BLaER1 treated with 17β-estradiol and CSF1 and Interleukin-3, amounts not matched to agents 10 nM and 100 nM (cell line): ENCODE data around the gene COX7A2.

Experiments
- H3K27ac ChIP-seq, 11 experiments: shearing (Covaris generic); formaldehyde crosslinking; 2 replicates each; pipeline ENCODE4 v1.8.1; 2022
- H3K27me3 ChIP-seq, 11 experiments: shearing (Covaris generic); formaldehyde crosslinking; 2 replicates each; pipeline ENCODE4 v1.8.1; 2022
- H3K36me3 ChIP-seq, 11 experiments: shearing (Covaris generic); formaldehyde crosslinking; 2 replicates each; pipeline ENCODE4 v1.8.1; 2022
- H3K4me1 ChIP-seq, 10 experiments: shearing (Covaris generic); formaldehyde crosslinking; 2 replicates each; pipeline ENCODE4 v1.8.1; 2022
- H3K4me2 ChIP-seq, 11 experiments: shearing (Covaris generic); formaldehyde crosslinking; 2 replicates each; pipeline ENCODE4 v1.8.1; 2022
- H3K4me3 ChIP-seq, 10 experiments: shearing (Covaris generic); formaldehyde crosslinking; 2 replicates each; pipeline ENCODE4 v1.8.1; 2022
- H3K9ac ChIP-seq, 11 experiments: shearing (Covaris generic); formaldehyde crosslinking; 2 replicates each; pipeline ENCODE4 v1.8.1; 2022
- H3K9me3 ChIP-seq, 11 experiments: shearing (Covaris generic); formaldehyde crosslinking; replicated peaks in 1 of 11; 2 replicates each; pipeline ENCODE4 v1.8.1; 2022
- H4K20me1 ChIP-seq, 11 experiments: shearing (Covaris generic); formaldehyde crosslinking; 2 replicates each; pipeline ENCODE4 v1.8.1; 2022
- Cebpa-rat ChIP-seq, 11 experiments: shearing (Covaris generic); IDR thresholded peaks; 2 replicates each; pipeline ENCODE4 v1.8.1; 2022

COX7A2 gene

GRCh38 chr6:75204217-75204958 lies 39.2 kb downstream of the COX7A2 start:
- Histone ChIP-seq H3K9me3 (peaks cover 45 to 54% (median 51%) of the 10 kb centered on the region in 11 experiments), H3K9ac (no peak overlapping the region), H3K27ac (no peak overlapping the region), H3K4me1 (peaks cover 0 to 13% (median 11%) of the 10 kb centered on the region in 10 experiments; a peak in 17 of 20 replicates), H3K36me3 (no peaks in the 10 kb centered on the region), H3K4me3 (no peak overlapping the region; a peak in 1 of 20 replicates), H3K27me3 (peaks cover 70 to 77% (median 76%) of the 10 kb centered on the region in 11 experiments), H4K20me1 (0 out of 22 replicates have a peak, but pooled peaks cover 0 to 4% (median 0%) of the 10 kb centered on the region in 11 experiments), H3K4me2 (no peak overlapping the region)
- TF ChIP-seq Cebpa-rat (IDR thresholded peaks at IDR 0.05), result no peak

GRCh38 chr6:75203721-75204120 lies 39.9 kb downstream of the COX7A2 start:
- Histone ChIP-seq H3K36me3 (no peaks in the 10 kb centered on the region), H3K4me2 (no peak overlapping the region), H3K9ac (no peak overlapping the region), H4K20me1 (0 out of 22 replicates have a peak, but pooled peaks cover 0 to 4% (median 0%) of the 10 kb centered on the region in 11 experiments), H3K4me3 (no peak overlapping the region), H3K27ac (no peak overlapping the region), H3K4me1 (peaks cover 0 to 12% (median 11%) of the 10 kb centered on the region in 10 experiments; a peak in 17 of 20 replicates), H3K27me3 (peaks cover 70 to 76% (median 74%) of the 10 kb centered on the region in 11 experiments), H3K9me3 (peaks cover 45 to 54% (median 51%) of the 10 kb centered on the region in 11 experiments)
- no peak for TF ChIP-seq Cebpa-rat (IDR thresholded peaks at IDR 0.05)

GRCh38 chr6:75202676-75203131 lies 40.9 kb downstream of the COX7A2 start:
- TF ChIP-seq Cebpa-rat (IDR thresholded peaks at IDR 0.05), result no peak
- no peaks in the 10 kb centered on the region for H3K36me3 ChIP-seq
- H3K4me3 ChIP-seq, result no peak overlapping the region
- peaks cover 45 to 53% (median 49%) of the 10 kb centered on the region in 11 experiments for H3K9me3 ChIP-seq
- no peak overlapping the region for H3K9ac ChIP-seq
- H3K27ac ChIP-seq, result no peak overlapping the region
- H3K4me2 ChIP-seq, result no peak overlapping the region
- 0 out of 22 replicates have a peak, but pooled peaks cover 0 to 4% (median 0%) of the 10 kb centered on the region in 11 experiments for H4K20me1 ChIP-seq
- H3K4me1 ChIP-seq, result peaks cover 0 to 3% (median 1%) of the 10 kb centered on the region in 10 experiments; a peak in 6 of 20 replicates
- H3K27me3 ChIP-seq, result peaks cover 60 to 65% (median 64%) of the 10 kb centered on the region in 11 experiments

GRCh38 chr6:75201901-75202672 lies 41.5 kb downstream of the COX7A2 start:
- H3K27me3 ChIP-seq, result peaks cover 54 to 59% (median 58%) of the 10 kb centered on the region in 11 experiments
- H4K20me1 ChIP-seq, result no peaks in the 10 kb centered on the region
- TF ChIP-seq Cebpa-rat (IDR thresholded peaks at IDR 0.05), result no peak

GRCh38 chr6:75201021-75201420 lies 42.6 kb downstream of the COX7A2 start:
- Histone ChIP-seq H3K4me3 (no peak overlapping the region), H3K27ac (no peak overlapping the region), H4K20me1 (no peaks in the 10 kb centered on the region), H3K9me3 (peaks cover 30 to 36% (median 32%) of the 10 kb centered on the region in 11 experiments), H3K4me2 (no peak overlapping the region), H3K27me3 (peaks cover 43 to 49% (median 47%) of the 10 kb centered on the region in 11 experiments), H3K4me1 (no peaks in the 10 kb centered on the region), H3K36me3 (no peaks in the 10 kb centered on the region), H3K9ac (no peak overlapping the region)
- TF ChIP-seq Cebpa-rat (IDR thresholded peaks at IDR 0.05), result no peak

More at GRCh38 chr6:75201901-75202672, 41.5 kb downstream of the COX7A2 start:
- Histone ChIP-seq H3K4me3 (no peak overlapping the region), H3K9ac (no peak overlapping the region), H3K4me2 (no peak overlapping the region), H3K27ac (no peak overlapping the region), H3K9me3 (peaks cover 41 to 46% (median 42%) of the 10 kb centered on the region in 11 experiments), H3K4me1 (no peaks in the 10 kb centered on the region), H3K36me3 (no peaks in the 10 kb centered on the region)

GRCh38 chr6:75199889-75200288 lies 43.7 kb downstream of the COX7A2 start:
- no peaks in the 10 kb centered on the region for H4K20me1 ChIP-seq
- H3K27me3 ChIP-seq, result peaks cover 32 to 37% (median 36%) of the 10 kb centered on the region in 11 experiments
- TF ChIP-seq Cebpa-rat (IDR thresholded peaks at IDR 0.05), result no peak
- peaks cover 19 to 24% (median 20%) of the 10 kb centered on the region in 11 experiments for H3K9me3 ChIP-seq
- no peak overlapping the region for H3K27ac ChIP-seq
- H3K4me3 ChIP-seq, result no peak overlapping the region
- H3K4me1 ChIP-seq, result no peaks in the 10 kb centered on the region
- H3K4me2 ChIP-seq, result no peak overlapping the region
- H3K9ac ChIP-seq, result no peak overlapping the region
- no peaks in the 10 kb centered on the region for H3K36me3 ChIP-seq

- Histone ChIP-seq H3K4me1 (no peaks in the 10 kb centered on the region), H3K36me3 (no peaks in the 10 kb centered on the region), H3K9ac (no peak overlapping the region), H3K27me3 (peaks cover 0 to under 1% (median 0%) of the 10 kb centered on the region in 11 experiments; a peak in 2 of 22 replicates), H3K4me3 (no peak overlapping the region), H4K20me1 (no peaks in the 10 kb centered on the region), H3K27ac (no peak overlapping the region), H3K9me3 (no peaks in the 10 kb centered on the region), H3K4me2 (no peak overlapping the region)
- no peak for TF ChIP-seq Cebpa-rat (IDR thresholded peaks at IDR 0.05)
Observed at GRCh38 chr6:75196081-75196687, 47.4 kb downstream of the COX7A2 start.

- no peak overlapping the region for H3K9ac ChIP-seq
- no peaks in the 10 kb centered on the region for H4K20me1 ChIP-seq
- peaks cover 0 to 12% (median 4%) of the 10 kb centered on the region in 11 experiments; a peak in 4 of 22 replicates for H3K9me3 ChIP-seq
- no peak overlapping the region for H3K4me3 ChIP-seq
- H3K4me1 ChIP-seq, result no peaks in the 10 kb centered on the region
- H3K4me2 ChIP-seq, result no peak overlapping the region
- no peak for TF ChIP-seq Cebpa-rat (IDR thresholded peaks at IDR 0.05)
- no peak overlapping the region for H3K27ac ChIP-seq
- no peaks in the 10 kb centered on the region for H3K27me3 ChIP-seq
- H3K36me3 ChIP-seq, result no peaks in the 10 kb centered on the region
Observed at GRCh38 chr6:75188221-75188925, 55.2 kb downstream of the COX7A2 start.
